KMS-11 (cell line): ENCODE measurements around the gene CACNA2D2.
A peak's percentile ranks its signal among the peaks of the same experiment; 100 is the strongest.

Source experiments
- H2AFZ ChIP-seq: fragments of 200-600 bp; sonication (generic); 2 replicates; pipeline ENCODE4 v1.6.1; 2016; ENCODE audit warnings: antibody characterized with exemption, mixed run types, low read depth
- H3K27ac ChIP-seq: fragments of 200-600 bp; sonication (generic); 2 replicates; pipeline ENCODE4 v1.6.1; 2016; ENCODE audit warnings: mild to moderate bottlenecking, mixed run types
- H3K27me3 ChIP-seq: fragments of 200-600 bp; sonication (generic); 2 replicates; pipeline ENCODE4 v1.6.1; 2017; ENCODE audit warnings: mild to moderate bottlenecking, low read depth, mixed run types, moderate library complexity; ENCODE audit not compliant: insufficient read depth
- H3K36me3 ChIP-seq: fragments of 200-600 bp; sonication (generic); 2 replicates; pipeline ENCODE4 v1.6.1; 2017; ENCODE audit warnings: mild to moderate bottlenecking, mixed run types; ENCODE audit not compliant: insufficient read depth
- H3K4me1 ChIP-seq: fragments of 200-600 bp; sonication (generic); 2 replicates; pipeline ENCODE4 v1.6.1; 2016; ENCODE audit warnings: mild to moderate bottlenecking, low read depth, mixed run types; ENCODE audit not compliant: poor library complexity, severe bottlenecking
- H3K4me2 ChIP-seq: fragments of 200-600 bp; sonication (generic); 2 replicates; pipeline ENCODE4 v1.7.0; 2016; ENCODE audit warnings: mild to moderate bottlenecking, mixed run types
- H3K4me3 ChIP-seq: fragments of 200-600 bp; sonication (generic); IDR thresholded peaks from 2 replicates; pipeline ENCODE4 v1.6.1; 2017; ENCODE audit warnings: low read depth, low read length, mixed read lengths; ENCODE audit not compliant: insufficient read depth
- H3K79me2 ChIP-seq: fragments of 200-600 bp; sonication (generic); 2 replicates; pipeline ENCODE4 v1.6.1; 2016; ENCODE audit warnings: low read depth, mixed run types; ENCODE audit not compliant: insufficient read depth
- H3K9ac ChIP-seq: fragments of 200-600 bp; sonication (generic); 2 replicates; pipeline ENCODE4 v1.6.1; 2016; ENCODE audit warnings: mild to moderate bottlenecking, mixed run types
- H4K20me1 ChIP-seq: fragments of 200-600 bp; sonication (generic); 2 replicates; pipeline ENCODE4 v1.6.1; 2016; ENCODE audit warnings: mild to moderate bottlenecking, mixed run types; ENCODE audit not compliant: insufficient read depth
- TF ChIP-seq, protein P1 (sequence below): fragments of 200-600 bp; sonication (generic); conservative IDR thresholded peaks from 2 replicates; pipeline ENCODE4 v1.6.1; 2017; ENCODE audit warnings: low read depth, mild to moderate bottlenecking, antibody characterized with exemption, low read length, moderate library complexity, mixed read lengths

CACNA2D2 gene

GRCh38 chr3:50351323-50351697 is 152.1 kb downstream of the CACNA2D2 start:
- peak overlapping the region; percentile 71; the same call in 1 of the 2 replicates for H2AFZ ChIP-seq
- peak overlapping the region; percentile 68 for H3K4me2 ChIP-seq
- H3K4me3 ChIP-seq: no peak overlapping the region
- H4K20me1 ChIP-seq: no peaks in the 10 kb centered on the region
- peaks cover 10% of the 10 kb centered on the region for H3K4me1 ChIP-seq
- TF ChIP-seq, protein P1, sequence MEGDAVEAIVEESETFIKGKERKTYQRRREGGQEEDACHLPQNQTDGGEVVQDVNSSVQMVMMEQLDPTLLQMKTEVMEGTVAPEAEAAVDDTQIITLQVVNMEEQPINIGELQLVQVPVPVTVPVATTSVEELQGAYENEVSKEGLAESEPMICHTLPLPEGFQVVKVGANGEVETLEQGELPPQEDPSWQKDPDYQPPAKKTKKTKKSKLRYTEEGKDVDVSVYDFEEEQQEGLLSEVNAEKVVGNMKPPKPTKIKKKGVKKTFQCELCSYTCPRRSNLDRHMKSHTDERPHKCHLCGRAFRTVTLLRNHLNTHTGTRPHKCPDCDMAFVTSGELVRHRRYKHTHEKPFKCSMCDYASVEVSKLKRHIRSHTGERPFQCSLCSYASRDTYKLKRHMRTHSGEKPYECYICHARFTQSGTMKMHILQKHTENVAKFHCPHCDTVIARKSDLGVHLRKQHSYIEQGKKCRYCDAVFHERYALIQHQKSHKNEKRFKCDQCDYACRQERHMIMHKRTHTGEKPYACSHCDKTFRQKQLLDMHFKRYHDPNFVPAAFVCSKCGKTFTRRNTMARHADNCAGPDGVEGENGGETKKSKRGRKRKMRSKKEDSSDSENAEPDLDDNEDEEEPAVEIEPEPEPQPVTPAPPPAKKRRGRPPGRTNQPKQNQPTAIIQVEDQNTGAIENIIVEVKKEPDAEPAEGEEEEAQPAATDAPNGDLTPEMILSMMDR: no peak
- H3K9ac ChIP-seq: no peak overlapping the region
- no peak overlapping the region for H3K27ac ChIP-seq
- H3K27me3 ChIP-seq: no peaks in the 10 kb centered on the region
- H3K79me2 ChIP-seq: no peaks in the 10 kb centered on the region; the same call in 1 of the 2 replicates
- H3K36me3 ChIP-seq: no peaks in the 10 kb centered on the region

DNA sequence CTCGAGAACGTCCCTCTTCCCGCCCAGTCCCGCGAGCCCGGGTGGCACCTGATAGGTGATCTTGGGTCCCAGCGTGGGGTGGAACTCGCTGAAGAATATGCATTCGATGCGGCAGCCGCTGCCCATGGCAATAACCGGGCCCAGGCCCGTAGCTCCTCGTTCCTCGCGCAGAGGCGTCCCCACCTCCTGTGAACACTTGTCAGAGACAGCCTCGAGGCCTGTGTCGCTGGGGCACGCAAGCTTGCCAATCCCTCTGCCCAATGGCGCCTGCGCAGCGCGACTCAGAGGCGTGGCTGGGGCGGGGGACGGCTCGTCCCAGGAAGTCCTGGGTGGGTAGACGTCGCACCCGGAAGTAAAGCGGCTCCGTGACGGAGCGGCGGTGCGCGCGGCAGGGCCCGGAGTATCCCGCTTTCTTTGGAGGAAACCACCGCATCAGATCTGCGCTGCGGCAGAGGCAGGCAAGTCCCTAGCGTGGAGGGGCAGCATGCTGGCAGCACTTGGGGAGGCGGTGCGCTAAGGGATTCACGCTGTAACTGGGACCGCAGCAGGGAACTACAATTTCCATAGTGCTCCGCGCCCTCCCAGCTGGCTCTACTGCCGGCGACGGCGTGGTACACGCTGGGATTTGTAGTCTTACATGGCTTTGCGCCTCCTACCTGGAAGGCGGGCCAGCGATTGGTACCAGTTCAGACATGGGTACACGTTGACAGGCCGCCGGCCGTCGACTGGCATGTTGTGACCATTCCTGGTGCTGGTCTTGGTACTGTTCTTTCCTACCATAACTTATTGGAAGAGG is 152.7 kb downstream of the CACNA2D2 start, which contains the start of the genes CYB561D2 and NPRL2:
TSS of gene CYB561D2 (plus strand) at position 336 of the 796 bp plus-strand sequence. CDS start 572 bp downstream, outside the sequence.
TSS of gene NPRL2 (minus strand) at position 249 of the 796 bp plus-strand sequence. CDS start at position 126, 123 bp downstream.
- Histone ChIP-seq H3K36me3 (no peaks in the 10 kb centered on the region), H3K27ac (peak within 1 kb of the TSS; percentile 43; the same call in 1 of the 2 replicates), H3K9ac (peak within 1 kb of the TSS; percentile 49; the same call in 1 of the 2 replicates), H3K4me2 (peak within 1 kb of the TSS; percentile 74), H2AFZ (peak within 1 kb of the TSS; percentile 71), H4K20me1 (no peaks in the 10 kb centered on the region), H3K4me3 (peak within 1 kb of the TSS; percentile 31), H3K4me1 (peaks cover 10% of the 10 kb centered on the region), H3K79me2 (no peaks in the 10 kb centered on the region), H3K27me3 (no peaks in the 10 kb centered on the region)
- TF ChIP-seq, protein P1: no peak

- TF ChIP-seq, protein P1: no peak
- Histone ChIP-seq H3K27ac (peak overlapping the region; percentile 43; the same call in 1 of the 2 replicates), H3K36me3 (no peaks in the 10 kb centered on the region), H4K20me1 (no peaks in the 10 kb centered on the region), H3K27me3 (no peaks in the 10 kb centered on the region), H3K4me1 (peaks cover 10% of the 10 kb centered on the region), H2AFZ (peak overlapping the region; percentile 71), H3K4me3 (peak overlapping the region; percentile 31), H3K4me2 (peak overlapping the region; percentile 74), H3K9ac (peak overlapping the region; percentile 49; the same call in 1 of the 2 replicates), H3K79me2 (no peaks in the 10 kb centered on the region)
These were observed 153.3 kb downstream of the CACNA2D2 start for GRCh38 chr3:50350213-50350526.

DNA sequence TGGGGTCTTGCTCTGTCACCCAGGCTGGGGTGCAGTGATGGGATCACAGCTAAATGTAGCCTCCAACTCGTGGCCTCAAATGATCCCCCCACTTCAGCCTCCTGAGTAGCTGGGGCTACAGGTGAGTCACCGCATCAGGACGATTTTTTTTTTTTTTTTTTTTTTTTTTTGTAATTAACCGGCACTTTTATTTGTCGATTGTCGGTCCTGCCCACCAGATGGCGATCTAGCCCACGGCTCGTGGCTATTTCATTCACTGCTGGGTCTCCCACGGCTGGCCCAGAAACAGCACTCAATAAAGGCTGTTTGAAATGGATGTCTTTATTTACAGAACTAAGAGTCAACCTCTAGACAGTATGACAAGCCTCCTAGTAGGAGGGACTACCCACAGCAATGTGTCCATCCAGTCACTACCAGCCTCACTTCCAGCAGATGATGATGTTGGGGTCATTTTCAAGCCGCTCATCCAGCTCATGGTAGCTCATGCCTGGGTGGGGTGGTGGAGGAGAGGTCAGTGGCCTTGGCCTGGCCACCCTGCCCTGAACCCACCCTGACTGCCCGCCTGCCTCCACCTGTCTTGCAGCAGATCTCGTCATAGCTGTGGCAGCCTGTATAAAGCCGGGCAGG is 156.1 kb downstream of the CACNA2D2 start:
- Histone ChIP-seq H2AFZ (no peak overlapping the region), H3K27ac (no peak overlapping the region), H3K36me3 (no peaks in the 10 kb centered on the region), H3K4me2 (no peak overlapping the region), H3K9ac (no peak overlapping the region), H3K79me2 (no peaks in the 10 kb centered on the region), H4K20me1 (no peaks in the 10 kb centered on the region), H3K27me3 (no peaks in the 10 kb centered on the region), H3K4me1 (peaks cover 10% of the 10 kb centered on the region), H3K4me3 (no peak overlapping the region)
- TF ChIP-seq, protein P1: peak; percentile 58
